Measurements from ENCODE around the gene LDB2. TPM values are rescaled to one million over a fixed set of nuclear protein-coding genes. Genes with fewer than 3 reads are reported as not detected.
A peak's percentile ranks its signal among the peaks of the same experiment; 100 is the strongest.

The LDB2 gene
- total and polyA plus RNA-seq, 11 donors = 9.5 to 38.7 (median 26.3) TPM

DNA sequence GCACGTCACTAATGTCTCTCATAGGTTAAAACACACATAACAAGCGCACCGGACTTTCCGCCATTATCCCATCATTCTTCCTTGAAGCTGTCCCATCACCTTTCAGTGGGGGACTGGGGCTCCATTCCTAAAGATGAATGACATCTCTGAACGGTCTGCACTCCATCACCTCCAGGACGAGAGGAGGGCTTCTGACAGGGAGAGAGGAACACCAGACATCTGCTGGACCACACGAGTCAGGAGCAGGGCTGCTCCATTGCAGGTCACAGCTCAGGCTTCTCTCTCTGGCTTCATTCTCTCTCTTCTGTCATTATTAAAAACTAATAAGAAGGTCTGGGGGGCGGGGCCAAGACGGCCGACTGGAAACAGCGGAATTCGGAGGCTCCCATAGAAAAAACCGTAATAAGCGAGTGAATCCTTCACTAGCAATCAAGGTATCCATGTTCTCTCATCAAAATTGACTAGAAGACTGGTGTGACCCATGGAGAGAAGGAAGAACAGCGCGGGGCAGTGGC is 289.8 kb downstream of the LDB2 start:
- no peak for DNase-seq
- TF ChIP-seq POLR2A (IDR thresholded peaks at IDR 0.05) (no peak), CTCF (IDR thresholded peaks at IDR 0.05) (no peak)
- Histone ChIP-seq H3K36me3 (no peaks in the 10 kb centered on the region), H3K9me3 (peaks cover 0 to 12% (median 0%) of the 10 kb centered on the region in 12 donors), H3K27me3 (no peaks in the 10 kb centered on the region), H3K4me3 (no peak overlapping the region), H3K4me1 (peaks cover 0 to 12% (median 0%) of the 10 kb centered on the region in 12 donors), H3K27ac (no peak overlapping the region)
- 83 to 87% (median 84%) methylated on average over 16 of the region's 16 CpGs for WGBS, 4 donors
- intact Hi-C loops (cut with DNase I) = no loop called here
- ATAC-seq = no peak

DNA sequence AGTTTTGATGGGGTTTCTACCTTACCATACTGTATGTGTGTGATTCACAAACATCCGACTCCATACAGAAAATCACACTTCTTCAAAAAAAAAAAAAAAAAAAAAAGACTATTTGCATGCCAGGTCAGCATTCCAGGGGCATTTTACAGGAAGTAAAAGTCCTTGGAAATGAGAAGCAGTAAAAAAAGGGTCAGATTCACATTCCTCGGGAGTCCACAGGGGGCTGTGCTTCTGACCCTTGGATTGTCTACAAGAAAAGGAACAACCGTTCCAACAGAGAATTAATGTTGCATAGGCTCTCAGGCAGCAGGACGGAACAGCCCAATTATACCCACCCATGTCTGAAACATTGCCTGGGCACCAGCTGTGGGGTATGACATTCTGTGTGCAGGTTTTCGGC is 290.3 kb downstream of the LDB2 start:
- Histone ChIP-seq H3K27me3 (no peaks in the 10 kb centered on the region), H3K4me1 (peaks cover 0 to 12% (median 0%) of the 10 kb centered on the region in 12 donors), H3K36me3 (no peaks in the 10 kb centered on the region), H3K27ac (no peak overlapping the region), H3K9me3 (peaks cover 0 to 10% (median 0%) of the 10 kb centered on the region in 12 donors), H3K4me3 (no peak overlapping the region)
- ATAC-seq (no peak), DNase-seq (peak in 1 of 5 donors; percentile 20)
- 49 to 70% (median 65%) methylated on average over 5 of the region's 5 CpGs for WGBS, 4 donors
- TF ChIP-seq CTCF (IDR thresholded peaks at IDR 0.05) = no peak
- no peak for TF ChIP-seq POLR2A (IDR thresholded peaks at IDR 0.05)
- intact Hi-C loops (cut with DNase I) = no loop called here

DNA sequence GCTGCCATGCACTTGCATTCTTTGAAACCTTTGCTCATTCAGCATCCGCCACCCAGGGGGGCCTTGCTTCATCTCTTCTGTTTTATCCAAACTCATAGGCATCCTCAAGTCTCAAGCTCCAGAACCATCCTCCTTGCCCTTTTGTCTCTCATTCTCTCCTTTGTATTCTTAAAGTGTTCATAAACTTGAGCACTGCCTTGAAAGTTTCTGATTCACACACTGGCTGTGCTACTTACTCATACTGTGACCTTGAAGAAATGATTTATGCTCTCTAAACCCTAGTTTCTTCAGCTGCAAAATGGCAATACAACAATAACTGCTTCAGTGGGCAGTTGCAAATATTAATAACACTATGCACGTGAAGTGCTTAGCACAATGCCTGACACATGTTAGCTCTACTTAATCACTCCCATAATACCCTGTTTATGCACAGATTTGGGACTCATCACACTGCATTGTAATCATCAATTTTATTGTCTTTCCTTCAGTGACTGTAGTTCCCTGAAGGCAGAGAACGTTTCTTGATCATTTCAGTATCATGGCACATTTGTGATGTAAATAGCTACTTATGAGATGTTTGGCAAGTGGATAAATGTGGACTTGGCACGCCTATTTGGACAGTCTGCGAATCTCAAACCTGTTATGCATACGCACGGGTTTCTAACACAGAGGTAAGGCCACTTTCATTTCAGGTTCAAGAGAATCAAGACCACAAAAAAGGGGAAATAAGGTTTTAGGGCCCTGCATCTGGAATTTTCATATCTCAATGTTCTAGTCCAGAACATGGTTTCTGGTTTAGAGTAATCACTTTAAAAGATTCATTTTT is 291.0 kb downstream of the LDB2 start:
- peaks cover 0 to 12% (median 0%) of the 10 kb centered on the region in 12 donors for H3K4me1 ChIP-seq
- no peaks in the 10 kb centered on the region for H3K27me3 ChIP-seq
- TF ChIP-seq POLR2A (IDR thresholded peaks at IDR 0.05) (no peak), CTCF (IDR thresholded peaks at IDR 0.05) (no peak)
- WGBS, 4 donors = 83 to 85% (median 84%) methylated on average over 7 of the region's 7 CpGs
- DNase-seq = no peak
- H3K4me3 ChIP-seq = no peak overlapping the region
- no peaks in the 10 kb centered on the region for H3K36me3 ChIP-seq
- H3K9me3 ChIP-seq = peaks cover 0 to 8% (median 0%) of the 10 kb centered on the region in 12 donors
- intact Hi-C loops (cut with DNase I) = no loop called here
- ATAC-seq = no peak
- H3K27ac ChIP-seq = no peak overlapping the region

DNA sequence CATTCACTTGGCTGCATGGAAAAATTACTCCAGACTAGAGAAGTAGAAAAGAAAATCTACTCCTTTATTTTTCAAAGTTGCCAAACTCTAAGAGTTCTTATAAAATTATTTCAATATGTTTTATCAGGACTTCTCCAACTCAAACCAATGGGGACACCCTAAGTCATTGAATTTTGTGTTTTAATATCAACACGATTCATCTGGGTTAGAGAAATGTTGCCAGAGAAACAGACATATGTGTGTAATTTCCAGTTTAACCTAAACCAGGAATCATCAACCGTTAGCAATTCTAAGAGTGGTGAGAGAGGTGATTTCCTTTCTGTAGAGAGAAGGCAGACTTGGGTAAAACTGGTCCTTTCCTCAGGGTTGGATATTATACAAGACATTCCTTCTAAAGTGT is 291.8 kb downstream of the LDB2 start:
- intact Hi-C loops (cut with DNase I) = no loop called here
- no peak overlapping the region for H3K4me3 ChIP-seq
- H3K9me3 ChIP-seq = peaks cover 0 to under 1% (median 0%) of the 10 kb centered on the region in 12 donors
- H3K4me1 ChIP-seq = peaks cover 0 to 12% (median 0%) of the 10 kb centered on the region in 12 donors
- no peaks in the 10 kb centered on the region for H3K27me3 ChIP-seq
- no peak overlapping the region for H3K27ac ChIP-seq
- DNase-seq (no peak), ATAC-seq (no peak)
- 69 to 80% (median 75%) methylated on average over 2 of the region's 2 CpGs for WGBS, 4 donors
- no peak for TF ChIP-seq POLR2A (IDR thresholded peaks at IDR 0.05)
- no peak for TF ChIP-seq CTCF (IDR thresholded peaks at IDR 0.05)
- H3K36me3 ChIP-seq = no peaks in the 10 kb centered on the region

Data from heart left ventricle (tissue), 16 donors.